Measurements from ENCODE around the gene ABCD4.

Gene ABCD4

DNA sequence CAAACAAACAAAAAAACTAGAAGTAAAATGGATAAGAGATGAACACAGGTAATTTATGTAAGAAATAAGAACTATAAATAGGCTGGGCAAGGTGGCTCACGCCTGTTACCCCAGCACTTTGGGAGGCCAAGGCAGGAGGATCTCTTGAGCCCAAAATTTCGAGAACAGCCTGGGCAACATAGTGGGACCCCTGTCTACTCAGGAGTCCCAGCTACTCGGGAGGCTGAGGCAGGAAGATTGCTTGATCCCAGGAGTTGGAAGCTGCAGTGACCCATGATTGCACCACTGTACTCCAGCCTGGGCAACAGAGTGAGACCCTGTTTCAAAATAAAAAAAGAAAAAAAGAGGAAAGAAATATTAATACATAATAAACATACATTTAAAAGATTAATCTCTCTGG, 22.7 kb upstream of the ABCD4 start:
- Histone ChIP-seq H2AFZ (ENCODE audit: low read length) (peak overlapping the region; percentile 81; the same call in 1 of the 2 replicates), H3K4me1 (ENCODE audit: insufficient read depth, low read length, poor library complexity, severe bottlenecking) (no peaks in the 10 kb centered on the region), H3K79me2 (ENCODE audit: insufficient read depth, low read length) (no peaks in the 10 kb centered on the region), H3K9me3 (ENCODE audit: insufficient read depth, low read depth, low read length) (no peaks in the 10 kb centered on the region), H3F3A (ENCODE audit: low read depth) (no peaks in the 10 kb centered on the region), H3K4me3 (ENCODE audit: low read length, poor library complexity, severe bottlenecking) (no peak overlapping the region), H3K9ac (ENCODE audit: low read depth, low read length, poor library complexity, severe bottlenecking) (no peak overlapping the region), H3K9me2 (replicated peaks; ENCODE audit: low read depth, low read length) (no peaks in the 10 kb centered on the region), H3K4me2 (ENCODE audit: low read depth, low read length, poor library complexity, severe bottlenecking) (no peak overlapping the region), H3K27me3 (ENCODE audit: insufficient read depth, low read length, poor library complexity, severe bottlenecking) (no peaks in the 10 kb centered on the region), H3K36me3 (ENCODE audit: insufficient read depth, low read length) (no peaks in the 10 kb centered on the region), H4K20me1 (ENCODE audit: insufficient read depth, low read length, poor library complexity, severe bottlenecking) (no peaks in the 10 kb centered on the region)
- TF ChIP-seq CTCF (conservative IDR thresholded peaks at IDR 0.05; ENCODE audit: low read length) (no peak), EZH2phosphoT487 (IDR thresholded peaks at IDR 0.05; ENCODE audit: borderline replicate concordance) (no peak)

DNA sequence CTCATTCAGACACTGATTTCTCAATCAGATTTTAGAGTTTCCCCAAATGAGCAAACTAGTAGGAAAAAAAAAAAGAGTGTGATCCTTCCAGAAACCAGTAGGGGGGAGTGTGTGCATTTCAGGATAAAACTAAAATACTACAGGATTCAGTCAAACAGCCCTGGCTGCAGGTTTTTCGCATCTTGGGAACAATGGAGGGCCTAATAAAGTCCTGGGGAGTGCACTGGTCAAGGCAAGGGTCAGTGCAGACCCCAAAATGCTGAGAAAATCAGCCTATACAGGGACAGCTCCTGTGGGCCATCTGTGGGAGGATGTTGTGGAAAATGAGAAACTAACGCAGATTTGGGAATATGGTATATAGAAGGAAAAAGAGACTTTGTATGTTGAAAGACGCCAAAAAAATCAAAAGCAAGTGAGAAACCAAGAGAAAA, 22.2 kb upstream of the ABCD4 start:
- Histone ChIP-seq H3K79me2 (ENCODE audit: insufficient read depth, low read length) (no peaks in the 10 kb centered on the region), H3K4me3 (ENCODE audit: low read length, poor library complexity, severe bottlenecking) (no peak overlapping the region), H3K9ac (ENCODE audit: low read depth, low read length, poor library complexity, severe bottlenecking) (no peak overlapping the region), H3K36me3 (ENCODE audit: insufficient read depth, low read length) (no peaks in the 10 kb centered on the region), H4K20me1 (ENCODE audit: insufficient read depth, low read length, poor library complexity, severe bottlenecking) (no peaks in the 10 kb centered on the region), H3K9me2 (replicated peaks; ENCODE audit: low read depth, low read length) (no peaks in the 10 kb centered on the region), H3K9me3 (ENCODE audit: insufficient read depth, low read depth, low read length) (no peaks in the 10 kb centered on the region), H2AFZ (ENCODE audit: low read length) (no peak overlapping the region), H3F3A (ENCODE audit: low read depth) (no peaks in the 10 kb centered on the region), H3K4me1 (ENCODE audit: insufficient read depth, low read length, poor library complexity, severe bottlenecking) (no peaks in the 10 kb centered on the region), H3K27me3 (ENCODE audit: insufficient read depth, low read length, poor library complexity, severe bottlenecking) (no peaks in the 10 kb centered on the region), H3K4me2 (ENCODE audit: low read depth, low read length, poor library complexity, severe bottlenecking) (no peak overlapping the region)
- TF ChIP-seq EZH2phosphoT487 (IDR thresholded peaks at IDR 0.05; ENCODE audit: borderline replicate concordance) (no peak), CTCF (conservative IDR thresholded peaks at IDR 0.05; ENCODE audit: low read length) (peak; percentile 73)

DNA sequence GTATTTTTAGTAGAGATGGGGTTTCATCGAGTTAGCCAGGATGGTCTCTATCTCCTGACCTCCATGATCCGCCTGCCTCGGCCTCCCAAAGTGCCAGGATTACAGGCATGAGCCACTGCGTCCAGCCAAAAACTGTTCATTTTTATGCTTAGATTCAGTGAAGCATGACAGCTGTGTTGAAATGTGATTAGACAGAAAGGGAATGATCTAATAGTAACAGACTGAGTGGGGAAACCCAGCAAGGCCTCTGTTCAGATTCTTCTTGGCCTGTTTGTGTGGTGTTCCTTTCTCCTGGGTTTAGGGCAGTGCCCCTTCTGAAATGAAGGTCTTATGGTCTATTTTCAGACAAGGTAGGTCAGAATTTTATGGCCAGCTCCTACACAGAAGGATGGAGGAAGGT, 11.8 kb upstream of the ABCD4 start:
- Histone ChIP-seq H3K27me3 (ENCODE audit: insufficient read depth, low read length, poor library complexity, severe bottlenecking) (no peaks in the 10 kb centered on the region), H3K4me3 (ENCODE audit: low read length, poor library complexity, severe bottlenecking) (no peak overlapping the region), H3K4me2 (ENCODE audit: low read depth, low read length, poor library complexity, severe bottlenecking) (no peak overlapping the region), H3K36me3 (ENCODE audit: insufficient read depth, low read length) (no peaks in the 10 kb centered on the region), H3F3A (ENCODE audit: low read depth) (no peaks in the 10 kb centered on the region), H3K4me1 (ENCODE audit: insufficient read depth, low read length, poor library complexity, severe bottlenecking) (no peaks in the 10 kb centered on the region), H3K9me3 (ENCODE audit: insufficient read depth, low read depth, low read length) (no peaks in the 10 kb centered on the region), H3K79me2 (ENCODE audit: insufficient read depth, low read length) (no peaks in the 10 kb centered on the region), H4K20me1 (ENCODE audit: insufficient read depth, low read length, poor library complexity, severe bottlenecking) (no peaks in the 10 kb centered on the region), H3K9me2 (replicated peaks; ENCODE audit: low read depth, low read length) (no peaks in the 10 kb centered on the region), H3K9ac (ENCODE audit: low read depth, low read length, poor library complexity, severe bottlenecking) (no peak overlapping the region), H2AFZ (ENCODE audit: low read length) (no peak overlapping the region; the same call in 1 of the 2 replicates)
- TF ChIP-seq EZH2phosphoT487 (IDR thresholded peaks at IDR 0.05; ENCODE audit: borderline replicate concordance) (no peak), CTCF (conservative IDR thresholded peaks at IDR 0.05; ENCODE audit: low read length) (no peak)
